Measurements from ENCODE around the gene SORCS3. TPM values are rescaled to one million over a fixed set of nuclear protein-coding genes. Genes with fewer than 3 reads are reported as not detected.

Gene SORCS3
- total RNA-seq, 3 donors from 2014 or later (not counting 1 experiment from before 2014, with no cell fraction given) = 0.05 to 0.09 TPM; not detected in 1

DNA sequence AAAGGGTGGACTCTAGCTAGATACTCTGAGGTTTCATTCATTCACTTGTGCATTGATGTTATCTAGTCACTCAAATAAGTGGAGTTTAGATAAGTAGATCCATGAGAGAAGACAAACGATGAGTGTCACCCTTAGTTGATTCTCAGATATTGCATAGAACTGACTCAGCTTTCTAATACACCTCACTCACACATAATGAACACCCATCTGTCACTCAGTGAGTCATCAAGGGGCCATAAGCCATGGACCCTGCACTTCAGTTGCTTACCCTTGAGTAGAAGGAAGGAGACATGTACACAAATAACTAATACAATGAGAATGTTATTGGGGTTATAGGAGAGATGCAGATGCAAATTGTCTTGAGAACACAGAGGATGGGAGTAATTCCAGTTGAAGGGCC is 163.8 kb downstream of the SORCS3 start:
- intact Hi-C loops (cut with micrococcal nuclease) = no loop called here
- no peaks in the 10 kb centered on the region for H3K36me3 Mint-ChIP-seq
- H3K9me3 Mint-ChIP-seq = peaks cover 0 to 4% of the 10 kb centered on the region in 2 donors
- Histone ChIP-seq H3K9me3 (ENCODE audit: control insufficient read depth, insufficient read depth, low read length) (no peaks in the 10 kb centered on the region), H3K4me3 (ENCODE audit: low read length) (no peak overlapping the region), H3K27ac (ENCODE audit: low read length) (no peak overlapping the region), H3K4me1 (ENCODE audit: control insufficient read depth, insufficient read depth, low read length) (no peaks in the 10 kb centered on the region), H3K27me3 (ENCODE audit: control insufficient read depth, insufficient read depth, low read length) (no peaks in the 10 kb centered on the region), H3K36me3 (ENCODE audit: control insufficient read depth, insufficient read depth, low read length) (no peaks in the 10 kb centered on the region)
- no peaks in the 10 kb centered on the region for H3K4me1 Mint-ChIP-seq
- 100% methylated on average over 1 of the region's 1 CpG for WGBS (ENCODE audit: insufficient coverage)
- DNase-seq (no peak), ATAC-seq (no peak)
- no peak overlapping the region for H3K27ac Mint-ChIP-seq
- H3K4me3 Mint-ChIP-seq = no peak overlapping the region
- TF ChIP-seq, protein P1, sequence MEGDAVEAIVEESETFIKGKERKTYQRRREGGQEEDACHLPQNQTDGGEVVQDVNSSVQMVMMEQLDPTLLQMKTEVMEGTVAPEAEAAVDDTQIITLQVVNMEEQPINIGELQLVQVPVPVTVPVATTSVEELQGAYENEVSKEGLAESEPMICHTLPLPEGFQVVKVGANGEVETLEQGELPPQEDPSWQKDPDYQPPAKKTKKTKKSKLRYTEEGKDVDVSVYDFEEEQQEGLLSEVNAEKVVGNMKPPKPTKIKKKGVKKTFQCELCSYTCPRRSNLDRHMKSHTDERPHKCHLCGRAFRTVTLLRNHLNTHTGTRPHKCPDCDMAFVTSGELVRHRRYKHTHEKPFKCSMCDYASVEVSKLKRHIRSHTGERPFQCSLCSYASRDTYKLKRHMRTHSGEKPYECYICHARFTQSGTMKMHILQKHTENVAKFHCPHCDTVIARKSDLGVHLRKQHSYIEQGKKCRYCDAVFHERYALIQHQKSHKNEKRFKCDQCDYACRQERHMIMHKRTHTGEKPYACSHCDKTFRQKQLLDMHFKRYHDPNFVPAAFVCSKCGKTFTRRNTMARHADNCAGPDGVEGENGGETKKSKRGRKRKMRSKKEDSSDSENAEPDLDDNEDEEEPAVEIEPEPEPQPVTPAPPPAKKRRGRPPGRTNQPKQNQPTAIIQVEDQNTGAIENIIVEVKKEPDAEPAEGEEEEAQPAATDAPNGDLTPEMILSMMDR (IDR thresholded peaks at IDR 0.05) = no peak
- peaks cover 8% of the 10 kb centered on the region in 2 donors for H3K27me3 Mint-ChIP-seq (ENCODE audit: low read depth in 2 of 2)

DNA sequence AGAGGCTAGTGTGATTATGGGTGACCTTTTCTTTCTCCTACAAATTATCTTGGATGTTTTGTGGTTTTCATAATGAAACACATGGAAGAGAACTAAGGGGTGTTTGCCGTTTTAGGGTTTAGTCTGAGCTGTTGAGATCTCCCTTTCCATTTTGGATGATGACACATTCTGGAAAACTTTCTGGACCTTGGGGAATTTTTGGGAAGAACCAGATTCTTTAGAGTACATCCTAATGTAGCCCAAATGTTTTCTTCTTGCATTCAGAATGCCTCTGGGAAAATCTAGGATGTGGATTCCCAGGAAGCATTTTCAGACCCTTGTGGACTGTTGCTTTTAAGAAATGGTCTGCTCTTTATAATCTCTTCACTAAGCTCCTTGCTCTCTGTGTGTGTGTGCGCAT is 165.7 kb downstream of the SORCS3 start:
- intact Hi-C loops (cut with micrococcal nuclease) = no loop called here
- H3K4me3 ChIP-seq (ENCODE audit: low read length) = no peak overlapping the region
- peaks cover 0 to 4% of the 10 kb centered on the region in 2 donors for H3K9me3 Mint-ChIP-seq
- H3K27me3 ChIP-seq (ENCODE audit: control insufficient read depth, insufficient read depth, low read length) = no peaks in the 10 kb centered on the region
- H3K27ac Mint-ChIP-seq = no peak overlapping the region
- TF ChIP-seq, protein P1 (IDR thresholded peaks at IDR 0.05) = no peak
- H3K4me1 Mint-ChIP-seq = no peaks in the 10 kb centered on the region
- no peak for DNase-seq
- ATAC-seq = no peak
- no peak overlapping the region for H3K4me3 Mint-ChIP-seq
- H3K36me3 ChIP-seq (ENCODE audit: control insufficient read depth, insufficient read depth, low read length) = no peaks in the 10 kb centered on the region
- peaks cover 8 to 12% of the 10 kb centered on the region in 2 donors for H3K27me3 Mint-ChIP-seq (ENCODE audit: low read depth in 2 of 2)
- no peak overlapping the region for H3K27ac ChIP-seq (ENCODE audit: low read length)
- no peaks in the 10 kb centered on the region for H3K4me1 ChIP-seq (ENCODE audit: control insufficient read depth, insufficient read depth, low read length)
- no peaks in the 10 kb centered on the region for H3K9me3 ChIP-seq (ENCODE audit: control insufficient read depth, insufficient read depth, low read length)
- no peaks in the 10 kb centered on the region for H3K36me3 Mint-ChIP-seq
- 91% methylated on average over 1 of the region's 2 CpGs for WGBS (ENCODE audit: insufficient coverage)

DNA sequence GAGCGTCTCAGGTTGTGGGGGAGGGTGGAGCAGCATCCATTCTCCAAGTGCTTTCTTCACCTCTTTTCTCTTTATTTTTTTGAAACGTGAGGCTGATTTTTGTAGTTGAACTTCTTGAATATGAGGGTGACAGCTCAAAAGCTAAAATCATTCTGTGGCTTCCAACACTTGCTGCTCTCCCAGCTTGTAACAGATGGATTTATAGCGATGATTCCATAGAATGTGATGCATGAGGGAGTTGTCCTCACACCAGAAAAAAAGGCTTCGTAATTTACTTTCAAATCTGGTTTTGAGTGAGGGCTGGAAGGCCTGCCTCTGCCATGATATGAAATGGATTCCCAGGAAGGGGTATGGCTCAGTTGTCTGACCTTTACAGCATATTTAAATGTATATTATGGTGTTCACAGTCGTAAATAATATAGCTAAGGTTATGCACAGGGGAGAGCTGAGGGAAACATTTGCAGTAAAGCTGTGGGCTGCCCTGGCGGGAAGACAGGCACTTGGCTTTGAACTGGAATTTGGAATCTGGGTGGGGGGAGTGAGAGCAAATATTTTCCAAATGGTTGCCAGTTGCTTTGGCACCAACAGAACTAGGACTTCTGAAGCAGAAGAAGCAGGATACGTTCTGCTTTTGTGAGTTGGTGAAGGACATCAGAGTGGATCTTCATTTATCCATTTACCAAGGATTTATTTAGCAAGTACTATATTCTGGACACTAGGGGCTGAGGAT is 166.7 kb downstream of the SORCS3 start:
- TF ChIP-seq, protein P1 (IDR thresholded peaks at IDR 0.05) = no peak

More for the DNA sequence above, 166.7 kb downstream of the SORCS3 start:
- ATAC-seq = no peak
- no peak for DNase-seq
- Mint-ChIP-seq H3K9me3 (peaks cover 0 to 4% of the 10 kb centered on the region in 2 donors), H3K36me3 (no peaks in the 10 kb centered on the region), H3K27ac (no peak overlapping the region), H3K27me3 (ENCODE audit: low read depth in 2 of 2) (peaks cover 8 to 12% of the 10 kb centered on the region in 2 donors), H3K4me1 (no peaks in the 10 kb centered on the region), H3K4me3 (no peak overlapping the region)
- no peaks in the 10 kb centered on the region for H3K4me1 ChIP-seq (ENCODE audit: control insufficient read depth, insufficient read depth, low read length)
- 81% methylated on average over 6 of the region's 7 CpGs for WGBS (ENCODE audit: insufficient coverage)
- H3K27me3 ChIP-seq (ENCODE audit: control insufficient read depth, insufficient read depth, low read length) = no peaks in the 10 kb centered on the region
- H3K4me3 ChIP-seq (ENCODE audit: low read length) = no peak overlapping the region
- no peak overlapping the region for H3K27ac ChIP-seq (ENCODE audit: low read length)
- intact Hi-C loops (cut with micrococcal nuclease) = no loop called here
- H3K36me3 ChIP-seq (ENCODE audit: control insufficient read depth, insufficient read depth, low read length) = no peaks in the 10 kb centered on the region
- no peaks in the 10 kb centered on the region for H3K9me3 ChIP-seq (ENCODE audit: control insufficient read depth, insufficient read depth, low read length)

All from natural killer cell (primary cell).